GM12875 (cell line): ENCODE data around the gene LY6G5C.

Experiments used
- H3K4me3 ChIP-seq: one replicate; pipeline ENCODE4 v1.5.1; 2011; ENCODE audit warnings: low read depth, low read length, control low read depth
- CTCF ChIP-seq: IDR thresholded peaks from 2 replicates; pipeline ENCODE4 v1.5.1; 2011; ENCODE audit warnings: low read depth, mild to moderate bottlenecking, control low read depth, inconsistent platforms, low read length, moderate library complexity, borderline replicate concordance; ENCODE audit not compliant: insufficient read depth

Gene LY6G5C

GRCh38 chr6:31627690-31628287 lies 53.1 kb downstream of the LY6G5C start:
- no peak for TF ChIP-seq CTCF
- no peak overlapping the region for H3K4me3 ChIP-seq

GRCh38 chr6:31626952-31627351 lies 53.9 kb downstream of the LY6G5C start:
- H3K4me3 ChIP-seq, result no peak overlapping the region
- no peak for TF ChIP-seq CTCF
